ENCODE data around the gene PPP4R3B.

GRCh38 chr2:55616551-55617174 lies 759 bp downstream of the PPP4R3B start:
- no peak for TF ChIP-seq TSHZ1 (tag by site-specific recombination; IDR thresholded peaks at IDR 0.05; ENCODE audit: borderline replicate concordance)
- TF ChIP-seq ZNF449 (tag by site-specific recombination; IDR thresholded peaks at IDR 0.05): no peak
- TF ChIP-seq, protein P1, sequence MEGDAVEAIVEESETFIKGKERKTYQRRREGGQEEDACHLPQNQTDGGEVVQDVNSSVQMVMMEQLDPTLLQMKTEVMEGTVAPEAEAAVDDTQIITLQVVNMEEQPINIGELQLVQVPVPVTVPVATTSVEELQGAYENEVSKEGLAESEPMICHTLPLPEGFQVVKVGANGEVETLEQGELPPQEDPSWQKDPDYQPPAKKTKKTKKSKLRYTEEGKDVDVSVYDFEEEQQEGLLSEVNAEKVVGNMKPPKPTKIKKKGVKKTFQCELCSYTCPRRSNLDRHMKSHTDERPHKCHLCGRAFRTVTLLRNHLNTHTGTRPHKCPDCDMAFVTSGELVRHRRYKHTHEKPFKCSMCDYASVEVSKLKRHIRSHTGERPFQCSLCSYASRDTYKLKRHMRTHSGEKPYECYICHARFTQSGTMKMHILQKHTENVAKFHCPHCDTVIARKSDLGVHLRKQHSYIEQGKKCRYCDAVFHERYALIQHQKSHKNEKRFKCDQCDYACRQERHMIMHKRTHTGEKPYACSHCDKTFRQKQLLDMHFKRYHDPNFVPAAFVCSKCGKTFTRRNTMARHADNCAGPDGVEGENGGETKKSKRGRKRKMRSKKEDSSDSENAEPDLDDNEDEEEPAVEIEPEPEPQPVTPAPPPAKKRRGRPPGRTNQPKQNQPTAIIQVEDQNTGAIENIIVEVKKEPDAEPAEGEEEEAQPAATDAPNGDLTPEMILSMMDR (tag by site-specific recombination; IDR thresholded peaks at IDR 0.05): no peak
- TF ChIP-seq ZNF114 (tag by site-specific recombination; IDR thresholded peaks at IDR 0.05): no peak
- TF ChIP-seq, protein P2, sequence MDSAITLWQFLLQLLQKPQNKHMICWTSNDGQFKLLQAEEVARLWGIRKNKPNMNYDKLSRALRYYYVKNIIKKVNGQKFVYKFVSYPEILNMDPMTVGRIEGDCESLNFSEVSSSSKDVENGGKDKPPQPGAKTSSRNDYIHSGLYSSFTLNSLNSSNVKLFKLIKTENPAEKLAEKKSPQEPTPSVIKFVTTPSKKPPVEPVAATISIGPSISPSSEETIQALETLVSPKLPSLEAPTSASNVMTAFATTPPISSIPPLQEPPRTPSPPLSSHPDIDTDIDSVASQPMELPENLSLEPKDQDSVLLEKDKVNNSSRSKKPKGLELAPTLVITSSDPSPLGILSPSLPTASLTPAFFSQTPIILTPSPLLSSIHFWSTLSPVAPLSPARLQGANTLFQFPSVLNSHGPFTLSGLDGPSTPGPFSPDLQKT (IDR thresholded peaks at IDR 0.05; ENCODE audit: borderline replicate concordance, low read depth, low read length): no peak
- no peak for TF ChIP-seq ZNF214 (tag by site-specific recombination; IDR thresholded peaks at IDR 0.05; ENCODE audit: borderline replicate concordance)
- no peak for TF ChIP-seq ZNF26 (tag by site-specific recombination; IDR thresholded peaks at IDR 0.05)
- no peak for TF ChIP-seq ZNF138 (tag by site-specific recombination; IDR thresholded peaks at IDR 0.05; ENCODE audit: borderline replicate concordance)
- TF ChIP-seq ZNF24 (tag by site-specific recombination; IDR thresholded peaks at IDR 0.05): no peak
- TF ChIP-seq ZBTB7A (tag by site-specific recombination; IDR thresholded peaks at IDR 0.05; ENCODE audit: low read depth): no peak
